Measurements from ENCODE around the gene FOXI1.
A peak's percentile ranks its signal among the peaks of the same experiment; 100 is the strongest.

The FOXI1 gene

GRCh38 chr5:170105642-170106611, at the start of gene FOXI1:
Gene FOXI1, plus strand, starts transcription at chr5:170105897. Its CDS starts 61 bp downstream, at chr5:170105958.
- no peak for DNase-seq

GRCh38 chr5:170056561-170057267, 49.0 kb upstream of the FOXI1 start:
- no peak for DNase-seq

- DNase-seq = no peak
These were observed 48.4 kb upstream of the FOXI1 start for GRCh38 chr5:170057311-170057710.

GRCh38 chr5:170059221-170059620, 46.5 kb upstream of the FOXI1 start:
- no peak for DNase-seq

DNA sequence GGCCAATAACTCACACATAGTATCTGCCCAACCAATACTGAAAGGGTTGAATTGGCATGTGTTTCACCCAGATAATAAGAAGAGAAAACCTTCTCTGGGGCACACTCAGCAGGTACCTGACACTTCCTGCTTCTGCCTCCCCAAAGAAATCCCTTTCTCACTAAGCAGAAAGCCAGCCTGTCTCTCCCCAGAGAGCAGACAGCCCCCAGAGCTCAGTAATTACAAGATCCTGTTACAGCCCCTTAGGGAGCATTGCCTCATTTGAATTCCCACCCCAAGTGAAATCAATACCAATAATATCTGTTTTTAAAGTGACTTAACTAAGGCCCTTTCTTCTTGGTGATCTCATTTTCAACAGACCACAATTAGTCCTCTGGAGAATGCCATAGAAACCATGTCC, 38.5 kb upstream of the FOXI1 start:
- no peak for DNase-seq

DNA sequence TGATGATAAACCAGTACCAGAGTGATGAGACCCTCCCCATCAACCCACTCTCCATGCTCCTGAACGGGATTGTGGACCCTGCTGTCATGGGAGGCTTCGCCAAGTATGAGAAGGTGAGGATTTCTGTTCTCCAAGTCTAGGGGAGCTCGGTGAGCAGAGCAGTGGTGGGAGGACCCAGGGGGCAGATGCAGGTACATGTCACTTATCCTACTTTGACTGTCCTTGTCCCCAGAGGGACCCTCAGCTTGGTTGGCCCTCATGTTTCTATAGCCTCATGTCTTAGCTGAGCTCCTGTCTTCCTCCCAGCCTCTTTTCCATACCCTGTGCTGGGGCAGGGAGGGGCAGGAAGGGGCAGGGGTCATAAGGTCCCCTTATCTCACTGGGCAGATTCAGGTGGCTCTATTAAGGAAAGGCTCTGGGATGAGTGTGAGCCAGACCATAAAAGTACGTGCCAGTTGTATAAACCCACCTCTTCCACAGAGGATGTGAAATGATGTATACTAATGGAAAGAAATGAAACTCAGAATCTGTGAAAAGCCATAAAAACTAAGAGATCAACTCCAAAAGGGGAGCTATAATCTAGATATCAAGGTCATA, 38.0 kb upstream of the FOXI1 start:
- DNase-seq = no peak

DNA sequence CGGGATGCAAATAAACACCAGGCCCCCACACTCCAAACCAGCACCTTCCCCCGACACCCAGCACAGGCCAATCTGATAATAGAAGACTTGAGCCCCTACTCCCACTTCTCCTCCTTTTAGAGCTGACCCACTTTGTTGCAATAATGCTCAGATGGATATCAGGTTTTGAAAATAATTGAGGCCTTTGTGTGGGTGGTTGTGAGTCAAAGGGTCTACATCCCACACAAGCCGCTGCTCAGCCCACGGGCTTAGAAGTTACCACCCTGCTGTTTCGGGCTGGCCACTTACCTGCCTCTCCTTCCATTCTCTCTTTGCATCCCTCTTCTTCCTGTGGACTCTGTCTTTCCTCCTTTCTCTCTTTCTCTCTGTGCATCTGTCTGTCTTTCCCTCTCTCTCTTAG, 36.2 kb upstream of the FOXI1 start:
- no peak for DNase-seq

GRCh38 chr5:170070556-170071412, 34.9 kb upstream of the FOXI1 start:
- DNase-seq = peak; percentile 61

GRCh38 chr5:170071748-170072147, 33.9 kb upstream of the FOXI1 start:
- DNase-seq = no peak

- no peak for DNase-seq
These were observed 30.0 kb upstream of the FOXI1 start for GRCh38 chr5:170075696-170076095.

DNA sequence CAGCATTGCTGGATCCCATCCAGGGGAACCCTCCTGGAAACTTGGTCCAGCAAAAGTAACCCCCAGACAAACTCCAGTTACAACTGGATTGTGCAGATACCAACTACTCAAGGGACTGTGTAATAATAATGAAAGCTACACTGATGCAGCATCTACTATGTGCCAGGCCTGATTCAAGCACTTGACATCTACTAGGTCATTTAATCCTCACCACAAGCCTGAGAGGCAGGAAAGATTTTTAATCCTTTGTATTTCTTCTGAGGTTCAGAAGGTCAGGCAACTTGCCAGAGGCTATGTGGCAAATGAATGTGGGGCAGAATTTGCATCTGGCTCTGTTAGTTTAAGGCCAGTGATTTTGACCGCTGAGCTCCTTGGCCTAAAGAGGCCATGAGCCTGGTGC, 29.5 kb upstream of the FOXI1 start:
- no peak for DNase-seq

DNA sequence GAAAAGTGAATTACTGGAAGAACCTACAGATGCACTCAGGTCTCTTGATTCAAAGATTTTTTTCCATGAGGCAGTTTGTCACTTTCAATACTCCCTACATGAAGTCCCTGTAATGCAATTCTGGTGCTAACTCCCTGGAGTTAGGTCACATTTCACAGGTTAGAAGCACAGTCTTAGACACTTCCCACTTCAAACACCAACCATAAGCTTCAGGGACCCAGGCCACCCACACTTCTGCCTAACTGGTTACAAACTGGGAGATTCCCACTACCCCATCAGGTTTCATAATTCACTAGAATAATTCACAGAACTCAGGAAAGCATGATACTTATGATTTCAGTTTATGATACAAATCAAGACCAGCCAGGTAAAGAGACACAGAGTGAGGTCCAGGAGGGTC, 29.0 kb upstream of the FOXI1 start:
- no peak for DNase-seq

GRCh38 chr5:170077526-170077925, 28.2 kb upstream of the FOXI1 start:
- no peak for DNase-seq

GRCh38 chr5:170078458-170078857, 27.2 kb upstream of the FOXI1 start:
- no peak for DNase-seq

- DNase-seq = no peak
These were observed 26.8 kb upstream of the FOXI1 start for GRCh38 chr5:170078931-170079330.

- no peak for DNase-seq
These were observed 25.5 kb upstream of the FOXI1 start for GRCh38 chr5:170080217-170080616.

DNA sequence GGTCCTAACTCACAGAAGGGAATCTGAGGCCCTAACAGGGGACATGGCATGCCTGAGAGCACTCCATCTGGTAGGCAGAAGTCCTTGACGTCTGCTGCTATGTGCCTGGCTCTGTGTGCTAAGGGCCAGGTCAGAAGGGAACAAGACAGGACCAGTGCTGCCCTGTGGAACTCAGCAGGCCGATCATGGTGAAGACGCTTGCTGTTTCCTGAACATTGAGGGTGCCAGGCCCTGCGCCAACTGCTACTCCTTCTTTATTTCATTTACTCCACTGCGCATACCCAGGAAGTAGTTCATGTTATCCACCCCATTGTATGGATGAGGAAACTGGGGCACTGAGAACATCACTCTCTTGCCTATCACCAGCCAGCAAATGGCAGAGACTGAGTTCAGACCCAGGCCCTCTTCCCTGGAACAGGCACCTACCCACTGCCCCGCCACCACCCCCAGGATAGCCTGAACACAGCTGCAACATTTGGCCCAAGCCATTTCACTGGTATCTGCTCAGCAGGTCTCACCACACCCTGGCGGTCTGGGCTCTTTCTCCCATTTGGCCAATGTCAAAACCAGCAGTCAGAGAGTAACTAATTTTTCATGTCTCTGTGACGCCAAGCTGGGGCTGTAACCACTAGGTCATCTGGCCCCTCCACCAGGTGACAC, 24.8 kb upstream of the FOXI1 start:
- DNase-seq = no peak

DNA sequence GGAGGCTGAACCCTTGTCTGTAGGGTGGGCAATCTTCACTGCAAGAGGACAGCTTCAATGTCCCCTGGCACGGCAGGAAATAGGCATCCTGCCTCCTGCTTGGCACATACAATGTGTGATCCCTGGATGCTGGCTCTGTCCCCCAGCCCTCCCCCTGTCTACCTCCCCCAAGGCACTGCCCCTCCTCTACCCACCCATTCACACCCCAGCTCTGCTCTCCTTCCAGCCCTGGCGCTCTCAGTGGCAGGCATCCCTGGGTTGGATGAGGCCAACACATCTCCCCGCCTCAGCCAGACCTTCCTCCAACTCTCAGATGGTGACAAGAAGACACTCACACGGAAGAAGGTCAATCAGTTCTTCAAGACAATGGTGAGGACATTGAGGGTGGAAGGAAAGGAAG, 24.1 kb upstream of the FOXI1 start:
- DNase-seq = no peak

- no peak for DNase-seq
These were observed 23.0 kb upstream of the FOXI1 start for GRCh38 chr5:170082701-170083100.

DNA sequence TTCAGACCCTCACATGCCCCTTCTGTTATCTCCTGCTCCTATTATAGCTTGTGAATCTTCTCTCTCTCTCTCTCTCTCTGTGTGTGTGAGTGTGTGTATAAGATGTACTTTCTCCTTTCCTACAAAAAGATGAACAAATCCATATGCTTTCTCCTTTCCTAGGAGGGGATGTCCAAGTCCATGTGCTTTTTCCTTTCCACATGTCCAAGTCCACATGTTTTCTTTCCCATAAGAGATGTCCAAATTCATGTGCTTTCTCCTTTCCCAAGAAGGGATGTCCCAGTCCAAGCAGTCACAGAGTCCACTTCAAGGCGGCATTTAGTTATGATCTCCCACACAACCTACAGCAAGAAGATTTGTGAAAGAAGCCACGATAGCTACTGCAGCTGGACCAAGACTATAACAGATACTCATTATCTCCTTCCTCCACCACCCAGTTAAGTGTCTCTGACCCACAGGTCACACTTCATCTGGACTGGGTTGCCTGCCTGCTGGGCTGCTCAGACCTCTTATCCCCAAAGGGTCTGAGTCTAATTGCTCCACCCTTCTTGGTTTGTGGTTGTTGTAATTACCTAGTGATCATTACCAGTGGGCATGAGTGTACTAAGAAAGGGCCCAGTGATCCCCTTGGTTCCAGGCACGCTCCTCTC, 18.4 kb upstream of the FOXI1 start:
- no peak for DNase-seq

DNA sequence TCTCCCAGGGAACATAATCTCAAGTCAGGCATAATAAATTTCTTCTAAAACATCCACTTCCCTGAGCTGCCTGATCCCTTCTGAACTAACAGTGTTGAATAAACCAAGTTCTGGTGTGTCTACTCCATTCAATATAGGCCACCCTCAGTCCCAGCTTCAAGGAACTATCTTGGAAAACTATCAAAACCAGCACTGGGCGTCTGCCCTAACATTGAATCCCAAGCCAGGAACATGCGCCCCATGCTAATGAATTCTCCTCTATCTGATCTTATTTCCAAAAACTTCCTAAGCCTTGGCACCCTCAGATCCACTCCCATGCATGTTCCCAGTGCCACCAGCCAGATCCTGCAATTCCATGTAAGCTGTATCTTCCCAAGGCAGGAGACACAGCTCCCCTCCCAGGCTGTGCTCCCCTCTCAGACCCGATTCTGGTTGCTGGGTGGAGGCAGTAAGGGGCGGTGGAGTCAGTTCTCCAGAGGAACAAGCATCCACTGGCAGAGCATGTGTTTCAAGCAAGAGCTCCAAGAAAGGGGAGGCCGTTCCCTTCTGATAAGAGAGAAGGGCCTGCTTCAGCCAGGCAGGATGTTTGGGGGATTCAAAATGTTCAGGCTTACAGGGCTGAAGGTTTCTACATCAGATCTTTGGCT, 13.1 kb upstream of the FOXI1 start:
- DNase-seq = no peak

Measured in right forelimb (tissue), 1 donor.